Lung microvascular endothelial cell (primary cell): ENCODE results near the gene CPNE4. TPM values are rescaled to one million over a fixed set of nuclear protein-coding genes. Genes with fewer than 3 reads are reported as not detected.
"Not testable (repeated sequence)": the region's sequence is repeated elsewhere in the genome, so short reads cannot be mapped to it uniquely, and the experiment has no call there.

Experiments
- DNase-seq, 2 donors: peaks; one replicate each; pipeline versions ENCODE4 v3.0.0 to v3.0.0-alpha.2; 2010; ENCODE audit warnings: low read depth in 2 of 2
- total RNA-seq: library from RNA; depleted of rRNA; stranded (reverse); fragments of >200 nt; gene quantifications from 2 replicates; pipeline ENCODE4 v1.2.1, GENCODE V29; 2014

The CPNE4 gene
- not detected in 2 replicates for total RNA-seq

DNA sequence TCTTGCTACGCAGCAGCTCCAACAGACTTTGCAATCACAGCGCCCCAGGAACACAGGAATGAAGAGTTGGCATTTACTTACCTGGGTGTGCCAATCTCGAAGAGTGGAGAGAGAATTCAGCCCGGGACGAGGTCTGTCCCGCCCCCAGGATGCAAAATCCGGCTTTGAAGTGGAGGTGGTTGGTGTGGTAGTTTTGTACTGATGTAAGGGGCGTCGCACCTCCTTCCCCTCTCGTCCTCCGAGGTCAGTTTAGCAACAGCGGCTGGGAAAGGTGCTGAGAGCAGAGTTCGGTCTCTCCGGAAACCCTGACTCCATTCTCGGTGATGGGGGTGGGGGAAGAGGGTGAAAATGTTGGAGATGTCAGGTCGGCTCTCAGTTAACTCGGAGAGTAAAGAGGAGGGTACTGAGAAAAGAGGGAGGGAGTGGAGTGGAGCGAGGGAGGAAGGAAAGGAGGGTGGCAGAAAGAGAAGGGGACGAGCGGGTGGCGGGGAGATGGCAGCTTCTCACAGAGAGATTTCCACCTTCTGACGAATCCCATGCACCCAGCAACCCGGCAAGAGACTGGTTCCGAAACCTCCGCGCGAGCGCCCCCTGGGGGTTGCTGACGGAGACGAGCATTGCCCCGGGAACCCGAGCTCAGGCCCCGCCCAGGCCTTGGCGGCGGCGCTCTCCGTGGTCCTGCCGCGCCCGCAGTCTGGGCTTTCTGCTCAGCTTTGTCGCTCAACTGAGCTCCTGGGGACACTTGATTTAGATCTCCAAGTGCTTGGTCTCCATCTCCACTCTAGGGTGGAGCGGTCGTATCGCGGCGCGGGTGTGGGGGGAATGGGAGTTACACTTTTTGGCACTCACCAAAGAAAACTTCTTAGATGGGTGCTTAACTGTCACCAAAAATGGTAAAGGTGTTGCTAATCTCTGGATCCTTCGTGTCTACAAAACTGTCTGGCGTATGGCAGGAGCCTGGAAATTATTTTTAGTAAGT, at the start of gene CPNE4:
CPNE4 (minus strand) TSS at position 529 of the 979 bp plus-strand sequence.
- DNase-seq: peak; percentile 65 to 71

DNA sequence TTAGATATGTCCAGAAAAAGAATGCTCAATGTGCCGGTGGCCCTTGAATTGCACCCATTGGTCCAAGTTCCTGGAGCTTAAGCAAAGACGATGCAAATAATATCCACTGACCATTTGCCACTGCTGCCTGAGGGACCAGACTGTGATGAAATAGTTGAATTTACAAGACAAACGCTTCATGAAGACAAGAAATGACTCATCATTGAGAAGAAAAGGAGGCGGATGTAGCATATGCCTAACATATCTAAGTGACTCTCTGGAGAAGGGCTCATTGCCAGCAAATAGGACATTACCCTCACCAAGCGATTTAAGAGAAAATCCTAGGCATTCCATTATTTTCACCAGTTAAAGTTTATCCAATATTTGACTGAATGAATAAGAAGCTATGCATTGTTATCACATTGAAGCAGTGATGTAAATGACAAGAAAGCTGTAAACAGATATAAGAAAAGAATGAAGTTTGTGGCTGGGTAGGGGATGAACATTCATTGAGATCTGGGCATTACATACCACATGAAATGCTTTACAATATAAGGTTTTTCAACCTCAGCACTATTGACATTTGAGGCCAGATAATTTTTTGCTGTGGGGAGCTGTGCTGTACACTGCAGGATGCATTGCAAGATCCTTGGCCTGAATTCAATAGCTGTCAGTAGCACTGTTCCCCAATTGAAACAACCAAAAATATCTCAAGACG, 48.9 kb upstream of the CPNE4 start:
- peak in 1 of 2 donors; percentile 94 for DNase-seq

DNA sequence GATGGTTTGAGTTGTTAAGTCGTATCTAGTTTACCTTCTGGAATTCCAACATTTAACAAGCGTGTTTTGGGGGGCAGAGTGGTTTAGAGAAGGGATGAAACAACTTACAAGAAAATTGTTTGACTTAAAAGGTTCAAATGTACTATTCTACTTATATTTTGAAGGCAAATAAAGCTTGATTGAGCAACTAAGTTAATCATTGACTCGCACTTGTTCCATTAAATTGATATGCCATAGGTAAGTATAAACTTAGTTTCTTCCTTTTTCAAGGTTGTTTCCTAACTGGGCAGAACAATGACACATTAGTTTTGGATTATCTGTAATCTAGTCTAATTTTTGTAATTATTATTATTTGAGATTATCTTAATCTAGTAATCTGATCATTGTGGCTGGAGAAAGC, 48.3 kb upstream of the CPNE4 start:
- no peak for DNase-seq

DNA sequence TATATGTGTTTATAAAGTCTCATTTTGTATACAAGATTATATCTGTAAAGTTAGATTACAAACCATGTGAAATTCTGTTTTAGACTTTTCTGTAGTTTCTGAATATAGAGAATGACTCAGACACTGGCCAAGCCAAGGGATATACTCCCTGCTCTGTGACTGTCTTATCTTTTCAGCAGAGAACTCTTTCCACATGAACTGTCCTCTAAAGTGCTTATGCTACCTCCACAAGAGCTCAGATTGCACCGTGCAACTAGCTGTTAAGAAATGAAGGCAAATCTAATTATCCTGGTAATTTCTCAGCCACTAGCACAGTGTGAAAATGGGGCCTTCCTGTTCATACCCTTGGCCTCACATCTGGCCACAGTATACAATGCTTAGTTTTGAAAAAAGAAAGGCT, 44.3 kb upstream of the CPNE4 start:
- DNase-seq: no peak

GRCh38 chr3:132073771-132074170, 39.0 kb upstream of the CPNE4 start:
- no peak for DNase-seq

GRCh38 chr3:132071043-132071442, 36.2 kb upstream of the CPNE4 start:
- DNase-seq: no peak

DNA sequence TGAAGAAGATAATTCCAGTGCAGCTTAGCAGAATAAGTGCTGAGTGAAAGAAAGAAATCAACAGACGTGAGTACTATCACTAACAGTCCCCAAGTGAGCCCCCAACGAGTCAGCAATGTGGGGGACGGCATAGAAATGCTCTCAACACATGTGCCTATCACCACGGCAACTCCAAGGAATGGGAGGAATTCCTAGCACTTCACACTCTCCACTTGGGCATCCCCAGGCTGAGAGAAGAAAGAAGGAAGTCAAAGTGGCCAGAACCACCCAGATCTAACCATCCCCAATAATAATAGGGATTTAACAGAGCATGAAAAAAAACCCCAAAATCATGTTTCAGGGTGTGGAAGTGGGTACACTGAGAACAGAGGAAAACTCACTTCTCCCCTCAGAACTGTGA, 29.3 kb upstream of the CPNE4 start:
- no peak for DNase-seq

- DNase-seq: no peak
Observed at GRCh38 chr3:132062535-132062934, 27.7 kb upstream of the CPNE4 start.

- no peak for DNase-seq
Observed at GRCh38 chr3:132055872-132056271, 21.1 kb upstream of the CPNE4 start.

GRCh38 chr3:132047209-132047608, 12.4 kb upstream of the CPNE4 start:
- no peak for DNase-seq

DNA sequence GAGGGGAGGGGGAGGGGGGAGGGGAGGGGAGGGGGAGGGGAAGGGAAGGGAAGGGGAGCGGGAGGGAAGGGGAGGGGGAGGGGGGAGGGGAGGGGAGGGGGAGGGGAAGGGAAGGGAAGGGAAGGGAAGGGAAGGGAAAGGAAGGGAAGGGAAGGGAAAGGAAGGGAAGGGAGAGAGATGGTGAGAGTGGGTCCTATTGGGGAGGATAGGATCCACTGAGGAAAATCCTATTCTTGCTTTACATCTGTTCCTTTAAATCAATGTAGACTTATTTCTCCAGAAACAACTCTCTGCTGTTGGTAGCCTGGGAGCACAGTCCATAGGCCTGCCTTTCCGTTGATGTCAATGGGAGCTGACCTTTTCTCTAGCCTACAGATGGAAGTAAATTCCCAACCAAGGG, 10.1 kb upstream of the CPNE4 start:
- not testable (repeated sequence) for DNase-seq

- DNase-seq: no peak
Observed at GRCh38 chr3:132042681-132043080, 7.9 kb upstream of the CPNE4 start.

GRCh38 chr3:132038198-132038825, 3.5 kb upstream of the CPNE4 start:
- DNase-seq: peak; percentile 32 to 36

GRCh38 chr3:132037581-132037980, 2.8 kb upstream of the CPNE4 start:
- DNase-seq: no peak

DNA sequence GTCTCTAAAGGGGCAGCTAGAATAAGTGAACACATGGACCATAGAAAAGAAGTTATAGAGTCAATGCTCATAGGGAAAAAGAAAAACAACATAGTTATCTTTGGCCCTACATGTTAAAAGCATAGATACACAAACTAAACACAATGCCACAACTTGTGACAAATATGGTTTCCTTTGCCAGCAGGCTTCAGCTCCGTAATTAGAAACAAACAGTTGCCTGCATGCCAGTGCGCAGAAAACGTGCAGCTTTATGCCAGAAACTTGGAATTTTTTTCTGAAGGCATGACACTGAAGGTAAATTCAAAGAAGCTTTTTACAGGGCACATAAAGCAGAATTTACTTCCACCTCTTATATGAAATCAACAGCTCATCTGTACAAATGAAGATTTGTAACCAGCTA, 2.2 kb upstream of the CPNE4 start:
- no peak for DNase-seq

DNA sequence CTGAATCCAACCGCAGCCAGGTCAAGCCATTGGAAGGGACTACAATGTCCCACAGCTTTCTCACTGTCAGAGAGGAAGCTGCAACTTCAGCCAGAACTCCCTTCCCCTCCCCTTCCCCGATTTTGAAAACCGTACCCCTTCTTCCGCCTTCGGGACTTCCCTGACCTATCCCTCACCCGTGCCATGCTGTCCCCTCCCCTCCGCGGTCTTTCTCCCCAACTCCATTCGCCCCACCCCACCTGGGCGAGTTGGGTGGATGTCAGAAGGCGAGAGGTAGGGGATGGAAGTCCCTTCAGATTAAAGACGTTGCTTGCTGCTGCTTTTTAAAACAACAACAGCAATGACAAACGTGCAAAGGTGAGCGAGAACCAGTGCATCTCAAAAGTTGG, 723 bp downstream of the CPNE4 start:
- DNase-seq: no peak

DNA sequence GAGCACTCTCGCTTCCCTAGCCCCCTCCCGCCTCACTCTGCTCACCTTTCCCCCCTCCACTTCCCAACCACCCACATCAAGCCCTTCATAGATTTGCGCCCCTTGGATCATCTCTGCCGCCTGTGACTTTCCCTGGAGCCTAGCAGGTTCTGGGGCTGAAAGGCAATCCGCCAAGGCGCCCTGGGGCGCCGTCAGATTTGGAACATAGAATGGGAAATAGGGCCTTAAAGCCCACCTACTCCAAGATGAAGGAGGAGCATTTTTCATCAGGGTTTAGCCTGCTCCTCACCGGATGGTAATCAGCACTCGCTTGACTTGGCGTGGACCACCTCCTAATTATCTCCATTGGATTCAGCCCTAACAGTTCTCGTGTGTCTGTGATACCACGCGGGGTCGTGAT, 1.3 kb downstream of the CPNE4 start:
- no peak for DNase-seq

DNA sequence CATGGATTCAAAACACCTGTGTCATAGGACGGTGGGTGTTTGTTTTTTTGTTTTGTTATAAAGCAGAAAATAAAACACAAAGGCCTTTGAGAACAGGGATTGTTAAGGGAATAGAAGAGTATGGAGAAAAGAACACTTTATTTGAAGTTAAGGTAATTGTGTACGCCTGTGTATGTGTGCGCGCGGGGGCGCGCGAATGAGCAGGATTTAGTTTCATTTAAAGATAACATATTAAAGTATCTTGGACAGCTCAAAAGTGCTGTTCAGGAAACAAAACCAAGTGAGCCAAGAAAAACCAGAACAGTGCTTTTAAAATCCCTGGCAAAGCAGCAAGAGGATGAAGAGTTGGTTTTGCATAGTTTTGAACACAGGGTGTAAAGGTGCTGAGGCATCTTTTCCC, 1.9 kb downstream of the CPNE4 start:
- DNase-seq: no peak

- peak; percentile 74 to 77 for DNase-seq
Observed at GRCh38 chr3:132029182-132029902, 5.5 kb downstream of the CPNE4 start.

GRCh38 chr3:132022914-132023313, 11.9 kb downstream of the CPNE4 start:
- DNase-seq: no peak

DNA sequence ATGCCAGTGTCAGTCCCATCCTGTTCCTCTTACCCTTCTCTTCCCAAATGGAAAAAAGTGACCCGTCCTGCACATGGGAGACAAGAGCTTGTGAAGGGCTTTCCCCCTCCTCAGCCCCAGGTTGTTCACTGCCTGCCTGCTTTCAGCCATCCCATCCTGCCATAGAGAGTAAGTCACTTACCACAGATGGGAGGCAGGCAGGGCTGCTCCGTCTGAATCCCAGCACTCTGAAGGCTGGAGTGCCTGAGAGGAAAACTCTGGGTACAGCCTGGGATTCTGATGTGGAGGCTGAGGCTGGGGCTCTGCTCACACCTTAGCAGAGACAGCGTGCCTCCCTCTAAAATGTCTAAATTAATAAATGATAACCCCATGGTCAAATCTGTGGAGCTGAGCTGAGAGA, 14.8 kb downstream of the CPNE4 start:
- DNase-seq: no peak

- DNase-seq: no peak
Observed at GRCh38 chr3:132017137-132017536, 17.7 kb downstream of the CPNE4 start.
